ENCODE measurements around the gene CLIP3.

The CLIP3 gene

DNA sequence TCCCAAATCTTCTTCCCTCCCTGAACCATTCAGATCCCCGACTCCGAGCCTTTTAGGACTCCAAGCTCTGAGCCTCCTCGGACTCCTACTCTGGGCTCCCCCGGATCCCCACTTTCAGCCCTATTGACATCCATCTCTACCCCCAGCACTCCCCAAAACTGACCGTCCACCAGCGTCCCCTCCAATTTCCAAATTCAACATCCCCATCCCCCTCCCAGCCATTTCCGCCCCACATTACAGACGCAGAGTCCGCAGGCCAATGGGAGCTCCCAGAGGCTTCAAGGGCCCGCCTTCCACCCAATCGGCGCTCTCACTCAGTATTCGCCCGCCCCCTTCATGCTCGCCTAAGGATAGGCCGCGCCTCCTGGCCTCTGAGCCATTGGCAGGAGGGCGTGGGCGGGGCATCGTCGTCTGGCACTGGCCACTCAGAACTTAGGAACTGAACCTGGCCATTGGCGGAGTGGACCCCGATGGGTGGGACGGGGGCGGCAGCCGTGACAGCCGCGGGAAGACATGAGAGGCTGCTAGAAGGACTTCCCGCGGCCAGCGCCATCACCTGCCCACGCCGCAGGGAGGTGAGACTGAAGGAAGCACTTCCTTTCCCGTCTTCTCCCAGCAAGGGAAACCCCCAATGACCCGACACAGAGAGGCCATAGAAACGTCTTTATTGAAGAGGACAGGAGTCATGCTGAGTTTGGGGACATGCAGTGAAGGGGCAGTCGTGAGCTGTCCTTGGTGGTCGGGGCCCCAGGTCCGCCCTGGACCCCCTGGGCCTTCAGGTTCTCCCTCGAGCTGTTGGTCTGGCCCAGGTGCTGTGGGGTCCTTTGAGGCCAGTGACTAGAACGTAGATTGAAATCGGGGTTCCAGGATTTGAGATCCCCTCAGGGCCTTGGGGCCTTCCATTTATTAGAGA is 18.4 kb downstream of the CLIP3 start, which contains the start of gene ALKBH6:
Gene ALKBH6 (minus strand): TSS at position 202 of the 913 bp plus-strand sequence. CDS start 816 bp downstream, outside the sequence.
- H3K27ac ChIP-seq: peak within 1 kb of the TSS; percentile 76 to 87
- TF ChIP-seq CTCF (IDR thresholded peaks at IDR 0.05): no peak

GRCh38 chr19:36013280-36014011 is 19.2 kb downstream of the CLIP3 start:
- DNase-seq (ENCODE audit: low spot score): no peak
- Histone ChIP-seq H3K27ac (peak overlapping the region; percentile 76 to 87), H3K4me3 (peak overlapping the region; percentile 84)
- no peak for TF ChIP-seq CTCF (IDR thresholded peaks at IDR 0.05)

More for the DNA sequence above, 18.4 kb downstream of the CLIP3 start, which contains the start of gene ALKBH6:
- peak; percentile 99 for DNase-seq (ENCODE audit: low spot score)
- H3K4me3 ChIP-seq: peak within 1 kb of the TSS; percentile 84

DNA sequence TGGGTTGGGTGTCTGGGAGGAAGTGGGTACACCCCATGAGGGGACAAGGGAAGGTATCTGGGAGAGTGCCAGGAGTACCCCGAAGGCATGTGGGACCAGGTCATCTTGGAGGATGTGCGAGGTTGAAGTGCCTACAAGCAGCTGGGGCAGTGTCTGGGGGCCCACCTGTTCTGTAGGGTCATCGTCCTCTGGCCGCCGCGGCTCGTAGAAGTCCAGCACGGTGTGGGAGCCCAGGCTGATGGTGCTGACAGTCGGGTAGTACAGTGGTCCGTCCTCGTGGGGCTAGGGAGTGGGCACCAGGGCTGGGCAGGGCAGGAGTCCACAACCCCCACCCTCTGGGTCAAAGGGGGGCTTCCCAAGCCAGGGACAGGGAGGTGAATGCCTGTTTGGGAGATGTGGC is 22.3 kb downstream of the CLIP3 start:
- TF ChIP-seq CTCF (IDR thresholded peaks at IDR 0.05): no peak
- Histone ChIP-seq H3K4me3 (no peak overlapping the region), H3K27ac (no peak overlapping the region)
- no peak for DNase-seq (ENCODE audit: low spot score)

GRCh38 chr19:36009633-36010379 is 22.9 kb downstream of the CLIP3 start:
- no peak for TF ChIP-seq CTCF (IDR thresholded peaks at IDR 0.05)
- Histone ChIP-seq H3K27ac (peak overlapping the region; percentile 29 to 83), H3K4me3 (peak overlapping the region; percentile 67)
- DNase-seq (ENCODE audit: low spot score): no peak

- Histone ChIP-seq H3K4me3 (peak overlapping the region; percentile 67), H3K27ac (peak overlapping the region; percentile 29 to 83)
- TF ChIP-seq CTCF (IDR thresholded peaks at IDR 0.05): no peak
- DNase-seq (ENCODE audit: low spot score): no peak
Observed at GRCh38 chr19:36009220-36009619, 23.5 kb downstream of the CLIP3 start.

DNA sequence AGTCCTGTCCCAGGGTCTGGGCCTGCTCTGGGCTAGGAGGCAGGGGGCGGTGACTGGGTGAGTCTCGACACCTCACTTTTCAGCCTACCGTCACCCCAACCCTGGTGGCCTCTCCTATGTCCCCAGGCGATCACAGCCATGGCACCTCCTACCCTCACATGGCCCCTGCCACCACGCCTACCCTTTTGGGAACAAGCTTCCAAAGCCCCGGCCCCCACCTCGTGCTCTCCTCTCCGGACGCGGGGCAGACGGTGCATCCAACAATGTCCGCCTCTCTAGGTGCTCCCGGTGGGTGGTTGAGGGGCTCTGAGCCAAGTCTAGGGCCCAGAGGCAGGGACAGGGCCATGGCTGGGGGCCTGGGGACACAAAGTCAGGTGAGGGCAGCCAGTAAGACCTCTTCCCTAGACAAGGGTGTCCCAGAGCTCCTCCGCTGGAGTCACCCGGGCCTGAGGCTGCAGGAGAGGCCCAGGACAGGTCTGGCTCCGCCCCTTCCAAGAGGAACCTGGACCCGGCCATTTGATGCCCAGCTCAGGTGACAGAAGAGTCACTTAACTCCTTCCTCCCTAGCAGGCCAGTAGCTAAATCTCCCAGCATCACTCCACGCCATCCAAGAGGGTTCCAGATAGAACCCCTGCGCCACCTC is 24.2 kb downstream of the CLIP3 start, which contains the start of gene SYNE4:
Gene SYNE4 (minus strand): TSS at position 478 of the 643 bp plus-strand sequence. CDS start 132 bp downstream, at position 346.
- TF ChIP-seq CTCF (IDR thresholded peaks at IDR 0.05): no peak
- peak within 1 kb of the TSS; percentile 67 for H3K4me3 ChIP-seq
- no peak for DNase-seq (ENCODE audit: low spot score)
- H3K27ac ChIP-seq: peak within 1 kb of the TSS; percentile 29 to 83
